Measurements from ENCODE around the gene CCDC38. TPM values are rescaled to one million over a fixed set of nuclear protein-coding genes. Genes with fewer than 3 reads are reported as not detected.
"Not testable (repeated sequence)": the region's sequence is repeated elsewhere in the genome, so short reads cannot be mapped to it uniquely, and the experiment has no call there.

Gene CCDC38
- total RNA-seq, 1 donor from 2014 or later, result not detected

DNA sequence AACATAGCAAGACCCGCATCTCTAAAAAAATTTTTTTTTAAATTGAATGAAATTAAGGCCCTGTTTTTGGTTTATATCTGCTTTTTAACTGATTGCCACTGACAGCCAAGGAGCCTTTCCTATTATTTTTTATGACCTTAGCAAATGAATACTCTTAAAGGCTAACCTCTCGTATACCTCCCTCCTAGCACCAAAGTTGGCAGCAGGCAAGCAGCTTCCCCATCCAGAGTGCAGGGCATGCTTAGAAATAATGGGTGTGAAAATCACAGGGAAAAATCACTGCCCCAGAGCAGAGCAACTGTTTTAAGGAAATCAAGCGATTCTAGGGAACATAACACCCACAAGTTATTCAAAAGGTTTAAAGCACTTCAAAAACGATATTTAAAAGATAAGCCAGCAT, 33.1 kb upstream of the CCDC38 start:
- DNase-seq (ENCODE audit: low spot score), result no peak
- H3K27me3 Mint-ChIP-seq (ENCODE audit: insufficient read depth), result no peaks in the 10 kb centered on the region
- intact Hi-C loops (cut with micrococcal nuclease), result no loop called here
- no peaks in the 10 kb centered on the region for H3K4me1 Mint-ChIP-seq (ENCODE audit: low read depth)
- no peaks in the 10 kb centered on the region for H3K36me3 Mint-ChIP-seq (ENCODE audit: low read depth)
- H3K27ac Mint-ChIP-seq, result no peak overlapping the region
- no peaks in the 10 kb centered on the region for H3K9me3 Mint-ChIP-seq
- H3K4me3 Mint-ChIP-seq, result no peak overlapping the region

GRCh38 chr12:95974358-95974757, 31.9 kb upstream of the CCDC38 start:
- Mint-ChIP-seq H3K4me3 (no peak overlapping the region), H3K36me3 (ENCODE audit: low read depth) (no peaks in the 10 kb centered on the region), H3K27me3 (ENCODE audit: insufficient read depth) (no peaks in the 10 kb centered on the region), H3K9me3 (no peaks in the 10 kb centered on the region), H3K27ac (no peak overlapping the region), H3K4me1 (ENCODE audit: low read depth) (no peaks in the 10 kb centered on the region)
- intact Hi-C loops (cut with micrococcal nuclease), result no loop called here
- no peak for DNase-seq (ENCODE audit: low spot score)

GRCh38 chr12:95972832-95973456, 30.5 kb upstream of the CCDC38 start:
- no peaks in the 10 kb centered on the region for H3K4me1 Mint-ChIP-seq (ENCODE audit: low read depth)
- intact Hi-C loops (cut with micrococcal nuclease), result no loop called here
- no peak overlapping the region for H3K27ac Mint-ChIP-seq
- no peaks in the 10 kb centered on the region for H3K9me3 Mint-ChIP-seq
- H3K36me3 Mint-ChIP-seq (ENCODE audit: low read depth), result no peaks in the 10 kb centered on the region
- no peaks in the 10 kb centered on the region for H3K27me3 Mint-ChIP-seq (ENCODE audit: insufficient read depth)
- H3K4me3 Mint-ChIP-seq, result no peak overlapping the region
- no peak for DNase-seq (ENCODE audit: low spot score)

GRCh38 chr12:95970905-95971304, 28.5 kb upstream of the CCDC38 start:
- no peak overlapping the region for H3K4me3 Mint-ChIP-seq
- H3K4me1 Mint-ChIP-seq (ENCODE audit: low read depth), result no peaks in the 10 kb centered on the region
- intact Hi-C loops (cut with micrococcal nuclease), result no loop called here
- H3K27ac Mint-ChIP-seq, result no peak overlapping the region
- H3K9me3 Mint-ChIP-seq, result no peaks in the 10 kb centered on the region
- H3K27me3 Mint-ChIP-seq (ENCODE audit: insufficient read depth), result no peaks in the 10 kb centered on the region
- DNase-seq (ENCODE audit: low spot score), result no peak
- H3K36me3 Mint-ChIP-seq (ENCODE audit: low read depth), result no peaks in the 10 kb centered on the region

- H3K4me3 Mint-ChIP-seq; H3K9me3 Mint-ChIP-seq; H3K36me3 Mint-ChIP-seq (ENCODE audit: low read depth); H3K27me3 Mint-ChIP-seq (ENCODE audit: insufficient read depth); DNase-seq (ENCODE audit: low spot score); H3K4me1 Mint-ChIP-seq (ENCODE audit: low read depth); intact Hi-C loops (cut with micrococcal nuclease); H3K27ac Mint-ChIP-seq: not testable (repeated sequence)
Observed at GRCh38 chr12:95969116-95969515, 26.7 kb upstream of the CCDC38 start.

GRCh38 chr12:95967301-95967700, 24.9 kb upstream of the CCDC38 start:
- Mint-ChIP-seq H3K4me1 (ENCODE audit: low read depth) (no peaks in the 10 kb centered on the region), H3K9me3 (no peaks in the 10 kb centered on the region), H3K4me3 (no peak overlapping the region), H3K36me3 (ENCODE audit: low read depth) (no peaks in the 10 kb centered on the region), H3K27me3 (ENCODE audit: insufficient read depth) (no peaks in the 10 kb centered on the region), H3K27ac (no peak overlapping the region)
- DNase-seq (ENCODE audit: low spot score), result no peak
- intact Hi-C loops (cut with micrococcal nuclease), result no loop called here

GRCh38 chr12:95966287-95966870, 24.0 kb upstream of the CCDC38 start:
- no peak overlapping the region for H3K4me3 Mint-ChIP-seq
- no peaks in the 10 kb centered on the region for H3K27me3 Mint-ChIP-seq (ENCODE audit: insufficient read depth)
- H3K27ac Mint-ChIP-seq, result no peak overlapping the region
- no peaks in the 10 kb centered on the region for H3K9me3 Mint-ChIP-seq
- no peaks in the 10 kb centered on the region for H3K36me3 Mint-ChIP-seq (ENCODE audit: low read depth)
- intact Hi-C loops (cut with micrococcal nuclease), result no loop called here
- no peaks in the 10 kb centered on the region for H3K4me1 Mint-ChIP-seq (ENCODE audit: low read depth)
- DNase-seq (ENCODE audit: low spot score), result no peak

DNA sequence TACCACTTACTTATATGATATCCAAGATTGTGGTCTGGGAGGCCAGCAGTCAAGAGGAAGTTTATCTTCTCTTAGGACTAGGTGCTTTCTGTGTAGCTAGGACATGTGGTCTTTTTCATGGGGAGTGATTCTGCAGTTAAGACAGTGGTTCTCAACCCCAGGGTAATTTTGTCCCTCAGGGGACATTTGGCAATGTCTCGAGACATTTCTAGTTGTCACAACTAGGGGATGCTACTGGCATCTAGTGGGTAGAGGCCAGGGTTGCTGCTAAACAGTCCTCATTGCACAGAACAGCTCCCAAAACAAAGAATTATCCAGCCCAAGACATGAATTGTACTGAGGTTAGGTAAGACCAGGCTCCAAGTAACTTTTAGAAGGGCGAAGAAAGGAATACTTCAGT, 20.7 kb upstream of the CCDC38 start:
- peaks cover 6% of the 10 kb centered on the region for H3K27me3 Mint-ChIP-seq (ENCODE audit: insufficient read depth)
- no peak overlapping the region for H3K27ac Mint-ChIP-seq
- no peak for DNase-seq (ENCODE audit: low spot score)
- H3K4me1 Mint-ChIP-seq (ENCODE audit: low read depth), result no peaks in the 10 kb centered on the region
- intact Hi-C loops (cut with micrococcal nuclease), result no loop called here
- H3K4me3 Mint-ChIP-seq, result no peak overlapping the region
- no peaks in the 10 kb centered on the region for H3K9me3 Mint-ChIP-seq
- no peaks in the 10 kb centered on the region for H3K36me3 Mint-ChIP-seq (ENCODE audit: low read depth)

GRCh38 chr12:95962222-95962621, 19.8 kb upstream of the CCDC38 start:
- H3K36me3 Mint-ChIP-seq (ENCODE audit: low read depth), result no peaks in the 10 kb centered on the region
- DNase-seq (ENCODE audit: low spot score), result no peak
- H3K9me3 Mint-ChIP-seq, result no peaks in the 10 kb centered on the region
- no peak overlapping the region for H3K4me3 Mint-ChIP-seq
- H3K27ac Mint-ChIP-seq, result no peak overlapping the region
- peaks cover 6% of the 10 kb centered on the region for H3K27me3 Mint-ChIP-seq (ENCODE audit: insufficient read depth)
- H3K4me1 Mint-ChIP-seq (ENCODE audit: low read depth), result no peaks in the 10 kb centered on the region
- intact Hi-C loops (cut with micrococcal nuclease), result no loop called here

- H3K9me3 Mint-ChIP-seq, result no peaks in the 10 kb centered on the region
- no peaks in the 10 kb centered on the region for H3K4me1 Mint-ChIP-seq (ENCODE audit: low read depth)
- H3K4me3 Mint-ChIP-seq, result no peak overlapping the region
- H3K27ac Mint-ChIP-seq, result no peak overlapping the region
- intact Hi-C loops (cut with micrococcal nuclease), result no loop called here
- no peak for DNase-seq (ENCODE audit: low spot score)
- H3K36me3 Mint-ChIP-seq (ENCODE audit: low read depth), result no peaks in the 10 kb centered on the region
- H3K27me3 Mint-ChIP-seq (ENCODE audit: insufficient read depth), result peaks cover 6% of the 10 kb centered on the region
Observed at GRCh38 chr12:95960241-95960640, 17.8 kb upstream of the CCDC38 start.

GRCh38 chr12:95959107-95959506, 16.7 kb upstream of the CCDC38 start:
- H3K27me3 Mint-ChIP-seq (ENCODE audit: insufficient read depth), result peaks cover 8% of the 10 kb centered on the region
- intact Hi-C loops (cut with micrococcal nuclease), result no loop called here
- no peak overlapping the region for H3K27ac Mint-ChIP-seq
- no peaks in the 10 kb centered on the region for H3K4me1 Mint-ChIP-seq (ENCODE audit: low read depth)
- DNase-seq (ENCODE audit: low spot score), result no peak
- no peaks in the 10 kb centered on the region for H3K9me3 Mint-ChIP-seq
- no peaks in the 10 kb centered on the region for H3K36me3 Mint-ChIP-seq (ENCODE audit: low read depth)
- H3K4me3 Mint-ChIP-seq, result no peak overlapping the region

GRCh38 chr12:95956557-95957145, 14.2 kb upstream of the CCDC38 start:
- no peaks in the 10 kb centered on the region for H3K36me3 Mint-ChIP-seq (ENCODE audit: low read depth)
- no peak for DNase-seq (ENCODE audit: low spot score)
- no peaks in the 10 kb centered on the region for H3K9me3 Mint-ChIP-seq
- H3K4me1 Mint-ChIP-seq (ENCODE audit: low read depth), result no peaks in the 10 kb centered on the region
- intact Hi-C loops (cut with micrococcal nuclease), result no loop called here
- no peak overlapping the region for H3K4me3 Mint-ChIP-seq
- peaks cover 18% of the 10 kb centered on the region for H3K27me3 Mint-ChIP-seq (ENCODE audit: insufficient read depth)
- H3K27ac Mint-ChIP-seq, result no peak overlapping the region

GRCh38 chr12:95955549-95956159, 13.2 kb upstream of the CCDC38 start:
- Mint-ChIP-seq H3K27ac (no peak overlapping the region), H3K9me3 (no peaks in the 10 kb centered on the region), H3K4me3 (no peak overlapping the region), H3K4me1 (ENCODE audit: low read depth) (no peaks in the 10 kb centered on the region), H3K27me3 (ENCODE audit: insufficient read depth) (peaks cover 22% of the 10 kb centered on the region), H3K36me3 (ENCODE audit: low read depth) (no peaks in the 10 kb centered on the region)
- intact Hi-C loops (cut with micrococcal nuclease), result no loop called here
- DNase-seq (ENCODE audit: low spot score), result no peak

Measured in activated T-helper 1 cell treated with anti-CD3 and anti-CD28 coated beads, Interleukin-12 subunit alpha, Interleukin-12 subunit beta, Interleukin-2, Interleukin-4 antibody, amounts not matched to agents 30 ng/mL and 10 ng/mL and 1 ng/mL, durations not matched to agents 14 hours and 24 hours and 36 hours (primary cell).